ENCODE results near the gene ANKRD33B.
"Not testable (repeated sequence)": the region's sequence is repeated elsewhere in the genome, so short reads cannot be mapped to it uniquely, and the experiment has no call there.

The ANKRD33B gene

GRCh38 chr5:10538103-10538788, 25.6 kb upstream of the ANKRD33B start:
- DNase-seq: no peak

GRCh38 chr5:10538789-10539686, 24.8 kb upstream of the ANKRD33B start:
- no peak for DNase-seq

- no peak for DNase-seq
Measured at GRCh38 chr5:10539687-10539998, 24.2 kb upstream of the ANKRD33B start.

GRCh38 chr5:10540036-10540544, 23.8 kb upstream of the ANKRD33B start:
- DNase-seq: no peak

- no peak for DNase-seq
Measured at GRCh38 chr5:10540951-10541646, 22.8 kb upstream of the ANKRD33B start.

- no peak for DNase-seq
Measured at GRCh38 chr5:10542055-10542550, 21.8 kb upstream of the ANKRD33B start.

- no peak for DNase-seq
Measured at GRCh38 chr5:10543585-10544040, 20.3 kb upstream of the ANKRD33B start.

- DNase-seq: no peak
Measured at GRCh38 chr5:10545084-10545483, 18.8 kb upstream of the ANKRD33B start.

GRCh38 chr5:10546186-10546585, 17.7 kb upstream of the ANKRD33B start:
- no peak for DNase-seq

- no peak for DNase-seq
Measured at GRCh38 chr5:10548418-10549122, 15.3 kb upstream of the ANKRD33B start.

- not testable (repeated sequence) for DNase-seq
Measured at GRCh38 chr5:10549123-10549514, 14.8 kb upstream of the ANKRD33B start.

- no peak for DNase-seq
Measured at GRCh38 chr5:10550222-10550995, 13.5 kb upstream of the ANKRD33B start.

- no peak for DNase-seq
Measured at GRCh38 chr5:10551782-10552138, 12.1 kb upstream of the ANKRD33B start.

GRCh38 chr5:10552183-10553143, 11.4 kb upstream of the ANKRD33B start:
- no peak for DNase-seq

- DNase-seq: no peak
Measured at GRCh38 chr5:10553476-10553875, 10.4 kb upstream of the ANKRD33B start.

- DNase-seq: no peak
Measured at GRCh38 chr5:10555277-10555684, 8.6 kb upstream of the ANKRD33B start.

- no peak for DNase-seq
Measured at GRCh38 chr5:10556289-10556807, 7.5 kb upstream of the ANKRD33B start.

GRCh38 chr5:10556893-10557746, 6.8 kb upstream of the ANKRD33B start:
- DNase-seq: no peak

GRCh38 chr5:10559151-10559550, 4.7 kb upstream of the ANKRD33B start:
- no peak for DNase-seq
